ENCODE measurements around the gene MAP3K19.
"Not testable (repeated sequence)": the region's sequence is repeated elsewhere in the genome, so short reads cannot be mapped to it uniquely, and the experiment has no call there.

MAP3K19 gene, protein sequence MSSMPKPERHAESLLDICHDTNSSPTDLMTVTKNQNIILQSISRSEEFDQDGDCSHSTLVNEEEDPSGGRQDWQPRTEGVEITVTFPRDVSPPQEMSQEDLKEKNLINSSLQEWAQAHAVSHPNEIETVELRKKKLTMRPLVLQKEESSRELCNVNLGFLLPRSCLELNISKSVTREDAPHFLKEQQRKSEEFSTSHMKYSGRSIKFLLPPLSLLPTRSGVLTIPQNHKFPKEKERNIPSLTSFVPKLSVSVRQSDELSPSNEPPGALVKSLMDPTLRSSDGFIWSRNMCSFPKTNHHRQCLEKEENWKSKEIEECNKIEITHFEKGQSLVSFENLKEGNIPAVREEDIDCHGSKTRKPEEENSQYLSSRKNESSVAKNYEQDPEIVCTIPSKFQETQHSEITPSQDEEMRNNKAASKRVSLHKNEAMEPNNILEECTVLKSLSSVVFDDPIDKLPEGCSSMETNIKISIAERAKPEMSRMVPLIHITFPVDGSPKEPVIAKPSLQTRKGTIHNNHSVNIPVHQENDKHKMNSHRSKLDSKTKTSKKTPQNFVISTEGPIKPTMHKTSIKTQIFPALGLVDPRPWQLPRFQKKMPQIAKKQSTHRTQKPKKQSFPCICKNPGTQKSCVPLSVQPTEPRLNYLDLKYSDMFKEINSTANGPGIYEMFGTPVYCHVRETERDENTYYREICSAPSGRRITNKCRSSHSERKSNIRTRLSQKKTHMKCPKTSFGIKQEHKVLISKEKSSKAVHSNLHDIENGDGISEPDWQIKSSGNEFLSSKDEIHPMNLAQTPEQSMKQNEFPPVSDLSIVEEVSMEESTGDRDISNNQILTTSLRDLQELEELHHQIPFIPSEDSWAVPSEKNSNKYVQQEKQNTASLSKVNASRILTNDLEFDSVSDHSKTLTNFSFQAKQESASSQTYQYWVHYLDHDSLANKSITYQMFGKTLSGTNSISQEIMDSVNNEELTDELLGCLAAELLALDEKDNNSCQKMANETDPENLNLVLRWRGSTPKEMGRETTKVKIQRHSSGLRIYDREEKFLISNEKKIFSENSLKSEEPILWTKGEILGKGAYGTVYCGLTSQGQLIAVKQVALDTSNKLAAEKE (N-terminal part only)

DNA sequence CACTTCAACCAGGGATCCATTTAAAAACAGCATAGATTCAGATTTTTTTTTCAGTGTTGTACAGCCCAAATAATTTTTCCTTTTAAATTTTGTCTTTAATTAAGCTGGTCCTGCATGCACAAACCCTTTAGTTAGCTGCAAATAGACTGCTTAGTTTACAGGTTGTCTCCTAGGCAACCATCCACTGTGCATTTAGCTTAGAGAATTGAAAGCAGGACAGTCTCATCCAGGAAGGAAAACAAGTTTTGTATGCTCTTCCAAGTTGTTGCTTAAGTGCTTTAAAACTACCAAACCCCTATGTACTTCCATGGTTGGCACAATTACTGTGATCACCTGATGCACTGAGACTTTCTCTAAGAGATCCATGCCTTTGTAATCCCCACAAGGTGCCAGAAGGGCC is at the start of gene MAP3K19:
Gene MAP3K19 (minus strand): TSS at position 148 of the 400 bp plus-strand sequence. CDS start 22,800 bp downstream, outside the sequence.
- no peak for DNase-seq

- DNase-seq: no peak
These were observed 49.6 kb upstream of the MAP3K19 start for GRCh38 chr2:135096665-135097446.

DNA sequence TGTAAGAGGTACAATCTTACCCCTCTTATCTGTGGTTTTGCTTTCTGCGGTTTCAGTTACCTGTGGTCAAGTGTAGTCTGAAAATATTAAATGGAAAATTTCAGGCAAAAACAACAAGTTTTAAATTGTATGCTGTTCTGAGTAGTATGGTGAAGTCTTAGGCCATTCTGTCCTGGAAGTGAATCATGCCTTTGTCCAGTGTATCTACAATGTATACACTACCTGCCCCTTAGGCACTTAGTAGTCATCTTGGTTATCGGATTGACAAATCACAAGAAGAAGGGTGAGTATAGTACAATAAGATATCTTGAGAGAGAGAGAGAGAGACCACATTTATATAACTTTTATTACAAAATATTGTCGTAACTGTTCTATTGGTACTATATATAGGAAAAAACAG is 48.3 kb upstream of the MAP3K19 start:
- DNase-seq: no peak

GRCh38 chr2:135094508-135094907 is 47.3 kb upstream of the MAP3K19 start:
- no peak for DNase-seq

- DNase-seq: no peak
These were observed 46.6 kb upstream of the MAP3K19 start for GRCh38 chr2:135093670-135094330.

GRCh38 chr2:135093193-135093592 is 45.9 kb upstream of the MAP3K19 start:
- DNase-seq: no peak

DNA sequence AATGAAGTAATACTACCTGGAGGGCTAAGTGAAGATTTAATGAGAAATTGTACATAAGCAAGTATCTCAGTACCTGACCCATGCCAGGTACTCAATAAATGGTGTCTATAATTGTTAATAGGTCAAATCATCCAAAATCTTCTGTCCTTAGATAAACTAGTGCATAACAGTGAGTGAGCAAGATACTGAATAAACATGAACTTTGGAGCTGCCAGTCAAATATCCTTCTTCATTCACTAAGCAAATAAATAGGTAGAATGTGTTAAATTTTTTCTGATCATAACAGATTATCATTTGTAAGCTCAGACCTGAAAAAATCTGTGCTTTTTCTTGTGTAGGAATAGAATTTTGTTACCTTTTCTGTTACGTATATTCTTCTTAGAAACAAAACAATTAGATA is 44.4 kb upstream of the MAP3K19 start:
- DNase-seq: no peak

GRCh38 chr2:135089597-135089996 is 42.4 kb upstream of the MAP3K19 start:
- DNase-seq: not testable (repeated sequence)

GRCh38 chr2:135086222-135086621 is 39.0 kb upstream of the MAP3K19 start:
- no peak for DNase-seq

- DNase-seq: no peak
These were observed 31.2 kb upstream of the MAP3K19 start for GRCh38 chr2:135078417-135078816.

GRCh38 chr2:135076556-135076955 is 29.3 kb upstream of the MAP3K19 start:
- DNase-seq: no peak

DNA sequence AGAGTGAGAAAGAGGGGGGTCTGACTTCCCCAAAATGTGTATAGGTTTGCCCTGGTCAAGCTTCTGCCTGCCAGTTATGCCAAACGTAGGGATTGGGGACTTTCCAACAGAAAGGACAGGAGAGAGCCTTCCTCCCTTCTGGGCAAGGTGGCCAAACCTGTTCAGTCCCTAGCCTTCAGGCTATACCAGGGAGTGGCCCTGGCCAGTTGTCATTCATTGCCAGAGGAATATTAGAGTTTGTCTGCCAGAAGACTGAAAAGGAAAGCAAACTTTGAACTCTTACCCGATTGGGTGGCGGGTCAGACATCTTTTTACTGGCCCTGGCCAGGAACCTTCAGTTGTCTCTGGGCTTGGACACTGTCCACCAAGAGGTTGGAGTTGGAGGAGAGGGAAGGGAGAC is 27.0 kb upstream of the MAP3K19 start:
- no peak for DNase-seq

DNA sequence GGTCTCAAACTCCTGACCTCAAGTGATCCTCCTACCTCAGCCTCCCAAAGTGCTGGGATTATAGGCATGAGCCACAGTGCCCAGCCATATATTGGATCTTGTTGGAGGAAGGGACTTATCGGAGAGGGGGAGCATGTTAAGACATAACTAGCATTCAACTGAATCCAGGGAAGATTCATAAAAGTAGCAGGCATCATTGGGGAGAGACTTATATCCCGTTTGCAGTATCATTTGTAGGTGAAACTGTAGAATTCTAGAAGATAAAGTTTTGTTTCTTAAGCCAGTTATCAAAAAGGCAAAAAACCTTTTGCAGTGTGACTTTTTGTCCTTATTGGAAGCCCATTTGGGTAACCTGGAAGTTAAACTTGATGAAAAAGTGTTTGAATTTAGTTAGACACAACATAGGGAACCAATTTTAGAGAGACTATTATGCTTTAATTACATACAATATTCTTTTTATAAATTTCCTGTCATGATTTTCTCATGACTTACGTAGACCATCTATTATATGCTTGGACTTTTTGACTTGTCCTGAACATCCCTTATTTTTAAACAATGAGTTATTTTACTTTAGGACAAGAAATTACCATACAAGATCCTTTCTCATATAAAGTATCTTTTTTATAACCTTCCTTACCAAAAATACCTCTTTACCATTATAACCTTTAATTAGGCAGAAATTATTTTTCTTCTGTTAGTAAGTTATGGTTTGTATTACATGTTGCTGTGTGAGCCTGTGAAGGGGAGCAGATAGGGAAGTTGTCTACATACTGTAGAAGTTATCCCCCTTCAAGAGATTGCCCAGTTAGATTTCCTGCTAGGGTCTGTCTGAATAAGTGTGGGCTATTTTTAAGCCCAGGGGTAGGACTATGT is 25.1 kb upstream of the MAP3K19 start:
- DNase-seq: no peak

- DNase-seq: no peak
These were observed 19.5 kb upstream of the MAP3K19 start for GRCh38 chr2:135066710-135067109.

DNA sequence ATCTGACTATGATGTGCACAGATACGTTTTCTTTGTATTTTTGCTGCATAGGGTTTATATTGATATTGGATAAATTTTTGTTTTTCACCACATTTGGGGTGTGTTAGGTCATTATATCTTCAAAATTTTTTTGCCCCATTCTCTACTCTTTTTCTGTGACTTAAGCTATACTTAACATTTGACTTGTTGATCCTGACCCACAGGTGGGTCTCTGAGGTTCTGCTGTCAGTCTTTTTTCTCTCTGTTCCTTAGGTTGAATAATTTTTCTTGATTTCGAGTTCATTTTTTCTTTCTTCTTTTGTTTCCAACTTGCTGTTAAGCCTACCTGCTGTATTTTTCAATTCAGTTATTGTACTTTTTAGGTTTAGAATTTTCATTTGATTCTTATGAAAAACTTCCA is 16.9 kb upstream of the MAP3K19 start:
- no peak for DNase-seq

- no peak for DNase-seq
These were observed 16.0 kb upstream of the MAP3K19 start for GRCh38 chr2:135063210-135063609.

- DNase-seq: no peak
These were observed 12.3 kb upstream of the MAP3K19 start for GRCh38 chr2:135059577-135059976.

GRCh38 chr2:135056790-135057189 is 9.5 kb upstream of the MAP3K19 start:
- DNase-seq: no peak

GRCh38 chr2:135055182-135055786 is 8.0 kb upstream of the MAP3K19 start:
- DNase-seq: no peak

- peak; percentile 38 for DNase-seq
These were observed 5.8 kb upstream of the MAP3K19 start for GRCh38 chr2:135052997-135053474.
